Heart right ventricle (tissue), 16 donors: Measurements from ENCODE around the gene AADACL2. TPM values are rescaled to one million over a fixed set of nuclear protein-coding genes. Genes with fewer than 3 reads are reported as not detected.

Experiments used
- ATAC-seq, 8 donors: fragments of 200-7000 bp; cut with Tn5 transposase; one replicate each; pipeline ENCODE4 v1.9.1; 2020; ENCODE audit warnings: mild to moderate bottlenecking in 8 of 8, moderate library complexity in 8 of 8, moderate number of reproducible peaks in 1 of 8
- DNase-seq, 2 donors: peaks; one replicate each; pipeline ENCODE4 v3.0.0-alpha.2; 2020
- H3K27ac ChIP-seq, 10 donors: fragments of 200-600 bp; sonication (generic) in 2 of 10; one replicate each; pipeline versions ENCODE4 v1.5.0 to v1.8.0; 2020 to 2022; ENCODE audit warnings: mild to moderate bottlenecking in 3 of 10
- H3K27me3 ChIP-seq, 7 donors: fragments of 200-600 bp; one replicate each; pipeline ENCODE4 v1.8.0; 2021 to 2022; ENCODE audit warnings: mild to moderate bottlenecking in 2 of 7
- H3K36me3 ChIP-seq, 9 donors: fragments of 200-600 bp; sonication (generic) in 1 of 9; one replicate each; pipeline versions ENCODE4 v1.5.0 to v1.8.0; 2020 to 2022; ENCODE audit warnings: mild to moderate bottlenecking in 2 of 9
- H3K4me1 ChIP-seq, 9 donors: fragments of 200-600 bp; sonication (generic) in 1 of 9; one replicate each; pipeline versions ENCODE4 v1.5.0 to v1.8.0; 2020 to 2022; ENCODE audit warnings: mild to moderate bottlenecking in 4 of 9
- H3K4me3 ChIP-seq, 10 donors: fragments of 200-600 bp; sonication (generic) in 2 of 10; one replicate each; pipeline versions ENCODE4 v1.5.0 to v1.8.0; 2020 to 2022; ENCODE audit warnings: mild to moderate bottlenecking in 7 of 10, moderate library complexity in 2 of 10
- H3K9me3 ChIP-seq, 11 donors: fragments of 200-600 bp in 10 of 11; sonication (generic) in 2 of 11; one replicate each; pipeline versions ENCODE4 v1.5.0 to v1.8.0; 2013 to 2022; ENCODE audit warnings: mild to moderate bottlenecking in 2 of 11, control low read depth in 1 of 11, moderate library complexity in 1 of 11
- CTCF ChIP-seq, 9 donors: fragments of 200-600 bp; sonication (generic) in 2 of 9; IDR thresholded peaks; one replicate each; pipeline versions ENCODE4 v1.5.0 to v1.8.0; 2021 to 2022; ENCODE audit warnings: antibody characterized with exemption in 9 of 9, mild to moderate bottlenecking in 5 of 9, moderate library complexity in 1 of 9
- WGBS, 2 donors: extraction: QIAGEN DNeasy Blood & Tissue Kit; methylation state at CpG; one replicate each; pipeline ENCODE4 v1.1.7; 2013; ENCODE audit warnings: inconsistent platforms in 1 of 2; 5-methylcytosine and 5-hydroxymethylcytosine counted together
- intact Hi-C, 10 donors: fragments of 100-400 bp; cut with DNase I; formaldehyde crosslinking; loops; one replicate each; pipeline versions ENCODE4 v1.11.1 to v1.14.2; 2022
- long read RNA-seq, 3 donors: library from polyadenylated mRNA; unstranded; transcript quantifications; one replicate each; pipeline ENCODE4 v2.0.0, GENCODE V29; 2020 to 2021
- polyA plus RNA-seq, 2 donors: library from polyadenylated mRNA; stranded (reverse); fragments of 200-250 nt; gene quantifications; one replicate each; pipeline ENCODE4 v1.2.3, GENCODE V29; 2013
- total RNA-seq, 10 donors: library from RNA; stranded (reverse); fragmentation: NEBNext Ultra II Directional in 3 of 10; extraction: Animal tissue kit (Norgen Biotek cat#: 25700) in 3 of 10; gene quantifications; one replicate each; pipeline versions ENCODE4 v1.2.1 to v1.2.4, GENCODE V29; 2021 to 2023
- donor health status: Arrhythmogenic right ventricular cardiomyopathy.
- donor health status: ischemic (EF 13 %, LVEDD 7.1; RV severe dilation, severe dysfunction).
- donor health status: healthy with polysubstance abuse.
- donor health status: DM: no; HTN: yes; CAD: no.
- donor health status: DM: no; HTN: no; CAD: no.
- donor health status: ischemic (EF 25% LVEDD 6.9; RV normal size, moderate dysfunction).
- donor health status: ischemic (EF 25% LVEDD 5.7; RV mildly dilated, moderate dysfunction).
- donor health status: healthy.
- donor health status: DM: yes; HTN: yes; CAD: no.
- donor health status: Ischemic cardiomyopathy.
- donor health status: ischemic (EF 35%, LVEDD 5.7; RV mildly dilated, moderate dysfunction).
- donor health status: nonischemic (EF 11% LVEDD 7.7; RV severe dilation, severe dysfunction).
- donor health status: DM: yes; HTN: yes; CAD: no.
- donor health status: PGD.
- donor health status: ischemic (EF 29% LVEDD 5.4; RV normal size, mild dysfunction).
- donor health status: nonischemic (EF 23%, LVEDD 6.1; RV moderate dilation, normal function).

Gene AADACL2
- total RNA-seq (not detected), polyA plus RNA-seq (not detected)
- long read RNA-seq, donor 1, result 0 reads
- long read RNA-seq, donor 2, result 0 reads
- long read RNA-seq, donor 3, result 0 reads

GRCh38 chr3:151733613-151734012, at the start of gene AADACL2:
Gene AADACL2 (plus strand): TSS chr3:151733927. CDS start chr3:151734036, 109 bp downstream.
- H3K4me1 ChIP-seq, result no peaks in the 10 kb centered on the region
- ATAC-seq (no peak), DNase-seq (no peak)
- H3K4me3 ChIP-seq, result no peak within 1 kb of the TSS
- peaks cover 0 to 25% (median 0%) of the 10 kb centered on the region in 11 donors for H3K9me3 ChIP-seq
- no peak within 1 kb of the TSS for H3K27ac ChIP-seq
- H3K36me3 ChIP-seq, result no peaks in the 10 kb centered on the region
- WGBS, 2 donors, result 86 to 93% methylated on average over 1 of the region's 1 CpG
- intact Hi-C loops, result no loop called here
- H3K27me3 ChIP-seq, result no peaks in the 10 kb centered on the region
- no peak for TF ChIP-seq CTCF (IDR thresholded peaks at IDR 0.05)

- Histone ChIP-seq H3K36me3 (no peaks in the 10 kb centered on the region), H3K9me3 (peaks cover 0 to 7% (median 0%) of the 10 kb centered on the region in 11 donors), H3K27me3 (no peaks in the 10 kb centered on the region), H3K27ac (no peak overlapping the region), H3K4me1 (no peaks in the 10 kb centered on the region), H3K4me3 (no peak overlapping the region)
- intact Hi-C loops, result no loop called here
- ATAC-seq (no peak), DNase-seq (no peak)
- no peak for TF ChIP-seq CTCF (IDR thresholded peaks at IDR 0.05)
These were observed 49.6 kb upstream of the AADACL2 start for GRCh38 chr3:151684094-151684493.

- no peak for ATAC-seq
- Histone ChIP-seq H3K27me3 (no peaks in the 10 kb centered on the region), H3K4me3 (no peak overlapping the region), H3K9me3 (peaks cover 0 to 7% (median 0%) of the 10 kb centered on the region in 11 donors), H3K27ac (no peak overlapping the region), H3K4me1 (no peaks in the 10 kb centered on the region), H3K36me3 (no peaks in the 10 kb centered on the region)
- intact Hi-C loops, result no loop called here
- WGBS, 2 donors, result 90% methylated on average over 3 of the region's 3 CpGs
- DNase-seq, result no peak
- TF ChIP-seq CTCF (IDR thresholded peaks at IDR 0.05), result no peak
These were observed 47.5 kb upstream of the AADACL2 start for GRCh38 chr3:151686257-151686656.

GRCh38 chr3:151687076-151687475, 46.7 kb upstream of the AADACL2 start:
- Histone ChIP-seq H3K36me3 (no peaks in the 10 kb centered on the region), H3K4me1 (no peaks in the 10 kb centered on the region), H3K4me3 (no peak overlapping the region), H3K27me3 (no peaks in the 10 kb centered on the region), H3K9me3 (peaks cover 0 to 7% (median 0%) of the 10 kb centered on the region in 11 donors), H3K27ac (no peak overlapping the region)
- ATAC-seq (no peak), DNase-seq (no peak)
- no peak for TF ChIP-seq CTCF (IDR thresholded peaks at IDR 0.05)
- 28 to 36% methylated on average over 5 of the region's 5 CpGs for WGBS, 2 donors
- intact Hi-C loops, result no loop called here
